GM21529 (cell line): Measurements from ENCODE around the gene ZNF75A.

ENCODE experiments used
- ATAC-seq: cut with Tn5 transposase; IDR thresholded peaks from one replicate; pipeline ENCODE4 v1.9.1; 2021; ENCODE audit not compliant: unreplicated experiment

ZNF75A gene

DNA sequence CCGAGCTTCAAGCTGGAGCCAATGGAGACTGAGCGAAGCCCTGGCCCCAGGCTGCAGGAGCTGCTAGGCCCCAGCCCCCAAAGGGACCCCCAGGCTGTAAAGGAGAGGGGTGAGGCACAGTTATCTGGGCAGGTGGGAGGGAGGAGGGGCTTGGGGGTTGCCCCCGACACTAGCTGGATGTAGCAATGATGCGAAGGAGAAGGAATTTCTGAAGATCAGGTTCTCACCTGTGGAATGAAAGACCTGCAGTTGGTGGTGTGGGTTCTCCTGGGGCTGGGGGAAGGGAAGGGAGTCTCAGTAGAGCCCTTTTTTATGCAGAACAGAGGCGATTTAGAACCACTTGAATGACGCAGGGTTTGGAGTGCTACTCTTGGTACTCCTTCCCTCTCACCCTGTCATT, 20.2 kb upstream of the ZNF75A start:
- ATAC-seq, result no peak

DNA sequence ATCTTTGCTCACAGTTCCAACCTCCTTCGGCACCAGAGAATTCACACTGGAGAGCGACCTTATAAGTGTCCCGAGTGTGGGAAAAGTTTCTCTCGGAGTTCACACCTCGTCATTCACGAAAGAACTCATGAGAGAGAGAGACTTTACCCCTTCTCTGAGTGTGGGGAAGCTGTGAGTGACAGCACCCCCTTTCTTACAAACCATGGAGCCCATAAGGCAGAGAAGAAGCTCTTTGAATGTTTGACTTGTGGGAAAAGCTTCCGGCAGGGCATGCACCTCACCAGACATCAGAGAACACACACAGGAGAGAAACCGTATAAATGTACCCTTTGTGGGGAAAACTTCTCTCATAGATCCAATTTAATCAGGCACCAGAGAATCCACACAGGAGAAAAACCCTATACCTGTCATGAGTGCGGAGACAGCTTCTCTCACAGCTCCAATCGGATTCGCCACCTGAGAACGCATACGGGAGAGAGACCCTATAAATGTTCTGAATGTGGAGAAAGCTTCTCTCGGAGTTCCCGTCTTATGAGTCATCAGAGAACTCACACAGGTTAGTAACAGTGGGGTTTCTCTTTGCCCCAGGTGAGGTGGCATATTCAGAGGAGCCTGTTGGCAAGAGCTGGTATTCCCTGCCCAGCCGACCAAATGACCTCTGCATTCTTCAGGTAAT, 15.2 kb upstream of the ZNF75A start:
- no peak for ATAC-seq

DNA sequence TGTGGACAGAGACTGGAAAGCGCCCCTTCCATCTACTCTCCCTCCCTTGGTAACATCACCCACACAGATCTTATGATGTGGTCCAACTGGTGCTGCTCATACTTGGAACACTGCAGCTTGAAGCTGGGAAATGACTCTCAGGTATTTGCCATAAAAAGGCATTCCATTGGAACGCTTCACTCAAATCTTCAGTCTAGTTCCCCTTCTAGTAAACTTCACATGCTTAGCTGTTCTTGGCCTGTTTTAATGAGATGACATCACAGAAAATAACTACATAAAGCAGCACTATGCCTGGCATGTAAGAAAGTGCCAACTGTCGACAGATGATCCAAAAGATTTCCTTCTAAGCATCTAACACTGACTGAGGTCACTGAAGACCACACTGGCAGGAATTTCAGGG, 12.7 kb upstream of the ZNF75A start:
- ATAC-seq, result no peak

DNA sequence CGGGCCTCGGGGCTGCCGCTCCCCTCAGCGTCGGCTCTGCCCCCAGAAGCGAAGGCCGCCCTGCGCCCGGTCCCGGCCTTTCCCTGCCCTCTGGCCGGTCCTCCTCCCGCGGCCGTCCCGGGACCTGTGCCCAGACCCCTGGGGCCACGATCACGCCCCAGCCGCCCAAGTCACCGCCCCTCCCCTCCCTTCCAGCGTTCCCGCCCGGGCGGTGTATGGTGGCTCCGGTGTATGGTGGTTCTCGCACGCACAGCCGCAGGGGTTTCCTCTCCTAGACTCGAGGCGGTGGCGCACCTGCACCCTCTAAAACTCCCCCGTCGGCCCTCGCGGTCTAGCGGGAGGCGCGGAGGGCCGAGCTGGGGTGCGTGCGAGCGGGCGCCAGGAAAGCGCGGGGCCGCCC, 10.1 kb upstream of the ZNF75A start:
- no peak for ATAC-seq

DNA sequence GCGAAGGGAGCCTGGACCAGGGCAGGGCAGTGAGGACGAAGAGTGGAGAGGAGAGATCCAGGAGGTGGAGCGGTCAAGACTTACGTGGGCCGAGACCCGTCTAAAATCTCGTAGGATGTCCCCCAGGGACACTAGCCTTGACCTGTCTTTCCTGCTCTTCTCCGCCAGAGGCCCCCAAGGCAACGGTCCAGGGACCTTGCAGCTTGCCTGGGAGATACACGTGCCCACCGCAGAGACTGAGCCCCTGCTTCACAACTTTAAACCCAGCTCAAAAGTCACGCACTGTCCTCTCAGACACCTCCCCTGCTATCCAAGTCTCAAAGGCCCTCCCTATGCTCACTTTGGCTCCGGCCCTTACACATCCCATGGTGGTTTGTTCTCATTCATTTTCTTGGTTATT, 9.5 kb upstream of the ZNF75A start:
- ATAC-seq, result no peak

DNA sequence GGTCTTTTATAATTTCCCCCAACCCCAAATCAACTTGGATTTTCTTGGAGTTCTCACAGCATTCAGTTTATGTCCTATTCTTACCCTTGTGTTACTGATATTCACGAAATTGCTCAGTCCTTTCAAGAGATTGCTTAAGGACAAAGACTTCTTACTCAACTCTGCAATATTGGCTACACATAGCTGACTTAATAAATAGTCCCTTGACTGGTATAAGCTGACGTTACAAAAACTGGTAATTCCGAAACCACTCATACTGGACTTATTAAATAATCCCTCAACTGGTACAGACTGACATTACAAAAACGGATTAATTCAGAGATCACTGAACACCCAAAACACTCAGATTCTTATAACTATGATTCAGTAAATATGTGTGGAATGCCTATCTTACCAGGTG, 927 bp upstream of the ZNF75A start:
- no peak for ATAC-seq

DNA sequence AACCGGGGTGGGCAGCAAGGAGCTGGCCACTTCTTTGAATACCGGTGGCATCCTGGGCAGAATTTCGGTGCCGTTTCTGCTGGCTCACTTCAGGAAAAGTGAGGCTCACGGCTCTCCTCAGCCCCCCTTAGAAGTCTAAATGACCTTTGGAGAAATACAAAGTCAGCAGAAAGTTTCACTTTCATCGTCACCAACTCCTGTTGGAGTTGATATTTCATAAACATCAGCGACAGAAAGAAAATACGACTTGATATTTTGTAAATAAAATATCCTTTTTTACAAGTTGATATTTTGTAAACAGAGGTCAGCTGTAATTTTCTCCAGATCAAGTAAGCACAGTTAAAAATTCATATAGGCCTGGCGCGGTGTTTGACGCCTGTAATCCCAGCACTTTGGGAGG, 781 bp downstream of the ZNF75A start:
- no peak for ATAC-seq

DNA sequence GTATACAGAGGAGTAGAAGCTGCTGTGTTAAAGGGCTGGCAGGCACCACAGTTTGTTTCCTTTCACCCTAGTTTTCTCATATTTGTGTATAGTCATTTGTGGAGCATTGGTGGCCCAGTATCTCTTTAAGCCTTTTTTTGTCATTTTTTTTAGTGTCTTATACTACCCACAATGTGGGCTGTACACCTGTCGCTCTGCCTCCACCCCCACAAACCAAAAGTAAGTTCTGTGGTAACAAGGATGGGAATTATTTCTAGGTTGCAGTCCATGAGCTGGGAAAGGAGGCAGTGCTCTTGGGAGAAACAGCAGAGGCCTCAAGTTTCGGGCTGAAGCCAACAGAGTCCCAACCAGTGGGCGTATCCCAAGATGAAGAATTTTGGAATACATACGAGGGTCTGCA, 6.2 kb downstream of the ZNF75A start:
- no peak for ATAC-seq

DNA sequence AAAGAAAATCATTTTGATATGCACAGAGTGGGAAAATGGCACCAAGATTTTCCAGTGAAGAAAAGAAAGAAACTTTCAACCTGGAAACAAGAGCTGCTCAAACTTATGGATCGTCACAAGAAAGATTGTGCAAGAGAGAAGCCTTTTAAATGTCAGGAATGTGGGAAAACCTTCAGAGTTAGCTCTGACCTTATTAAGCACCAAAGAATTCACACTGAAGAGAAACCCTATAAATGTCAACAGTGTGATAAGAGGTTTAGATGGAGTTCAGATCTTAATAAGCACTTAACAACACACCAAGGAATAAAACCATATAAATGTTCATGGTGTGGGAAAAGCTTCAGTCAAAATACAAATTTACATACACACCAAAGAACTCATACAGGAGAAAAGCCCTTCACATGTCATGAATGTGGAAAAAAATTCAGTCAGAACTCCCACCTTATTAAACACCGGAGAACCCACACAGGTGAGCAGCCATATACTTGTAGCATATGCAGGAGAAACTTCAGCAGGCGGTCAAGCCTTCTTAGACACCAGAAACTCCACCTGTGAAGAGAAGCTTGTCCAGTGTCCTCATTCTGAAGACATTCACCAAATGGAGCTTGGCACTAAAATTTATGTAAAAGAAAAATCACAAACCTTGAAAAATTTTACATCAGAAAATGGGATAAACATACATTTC, 12.2 kb downstream of the ZNF75A start:
- no peak for ATAC-seq

DNA sequence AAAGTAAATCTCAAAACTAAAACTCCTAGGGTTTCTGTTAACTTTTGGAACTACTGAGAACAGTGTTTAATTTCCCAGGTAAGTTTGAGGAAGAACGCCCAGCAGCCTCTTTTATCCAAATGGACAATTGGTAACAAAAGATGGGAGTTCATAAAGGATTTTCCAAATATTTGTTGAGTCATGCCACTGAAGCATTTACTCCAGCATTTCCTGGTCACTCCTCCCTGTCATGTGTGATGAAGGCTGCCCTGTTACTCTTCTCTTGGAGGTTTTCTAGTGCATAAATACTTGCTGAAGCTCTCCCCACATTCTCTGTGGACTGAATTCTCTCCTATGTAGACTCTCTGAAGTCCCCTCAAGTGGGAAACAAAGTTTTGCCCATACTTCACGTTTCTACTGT, 16.5 kb downstream of the ZNF75A start:
- no peak for ATAC-seq

DNA sequence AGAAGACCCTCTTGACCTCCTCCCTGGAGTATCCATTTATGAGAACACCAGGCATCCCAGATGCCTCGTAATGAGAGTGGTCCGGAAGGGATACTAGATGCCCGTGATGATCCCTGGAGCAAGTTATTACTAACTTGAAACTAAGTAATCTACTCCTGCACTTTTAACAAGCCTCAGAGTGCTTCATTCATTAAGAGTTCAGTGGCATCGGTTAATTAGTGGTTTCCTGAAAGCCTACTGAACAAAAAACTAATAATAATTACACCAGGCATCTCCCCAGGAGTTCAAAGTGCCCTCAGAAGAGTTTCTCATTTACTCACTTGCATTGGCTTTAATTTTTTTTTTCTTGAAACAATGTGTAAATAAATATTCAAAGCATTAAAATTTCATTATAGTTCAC, 22.2 kb downstream of the ZNF75A start:
- no peak for ATAC-seq

DNA sequence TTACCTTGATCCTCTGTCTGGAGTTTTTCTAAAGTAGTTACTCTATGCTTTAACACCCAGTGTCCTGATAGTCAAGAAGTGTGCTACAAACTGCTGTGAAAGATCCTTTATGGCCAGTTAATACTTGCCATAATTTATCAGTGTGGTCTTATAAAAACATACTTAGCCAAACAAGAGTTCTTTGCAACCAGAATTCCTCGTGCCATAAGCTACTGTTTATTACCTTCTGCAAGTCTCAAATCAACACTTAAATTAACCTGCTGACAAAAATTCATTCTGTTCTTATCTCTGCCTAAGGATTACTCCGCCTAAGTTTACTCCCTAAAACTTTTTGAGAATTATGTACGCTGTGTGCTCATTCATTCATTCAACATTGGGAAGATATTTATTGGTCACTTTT, 22.8 kb downstream of the ZNF75A start:
- ATAC-seq, result no peak

DNA sequence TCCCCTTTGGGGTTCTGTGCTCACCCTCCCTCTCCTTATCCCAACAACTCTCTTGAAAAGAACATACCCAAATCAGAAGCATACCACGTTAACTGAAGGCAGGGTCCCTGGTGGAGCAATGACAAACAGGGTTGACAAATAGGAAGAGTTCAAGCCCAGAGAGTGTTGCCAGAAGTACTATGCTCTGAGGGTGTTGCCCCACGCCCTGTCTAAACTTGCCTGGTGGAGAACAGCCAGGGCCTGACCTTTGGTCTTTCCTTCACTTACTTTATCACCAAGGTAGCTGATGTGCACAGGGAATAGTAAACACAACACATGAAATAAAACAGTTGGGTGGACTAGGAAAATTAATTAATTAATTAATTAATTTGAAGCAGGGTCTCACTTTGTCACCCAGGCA, 23.3 kb downstream of the ZNF75A start:
- ATAC-seq, result no peak

DNA sequence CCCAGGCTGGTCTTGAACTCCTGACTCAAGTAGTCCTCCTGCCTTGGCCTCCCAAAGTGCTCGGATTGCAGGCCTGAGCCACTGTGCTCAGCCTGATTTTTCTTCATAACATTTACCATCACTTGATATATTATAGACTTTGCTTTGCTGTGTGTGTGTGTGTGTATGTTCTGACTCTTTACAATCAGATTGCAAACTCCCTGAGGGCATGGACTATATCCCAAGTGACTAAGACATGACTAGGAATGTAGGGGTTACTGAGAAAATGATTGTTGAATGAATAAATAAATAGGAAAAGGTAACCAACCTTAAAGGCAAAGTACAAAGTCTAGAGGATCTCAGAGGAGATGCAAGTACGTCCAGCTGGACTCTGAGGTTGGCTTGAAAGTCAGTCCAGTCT, 40.7 kb downstream of the ZNF75A start:
- ATAC-seq, result no peak

DNA sequence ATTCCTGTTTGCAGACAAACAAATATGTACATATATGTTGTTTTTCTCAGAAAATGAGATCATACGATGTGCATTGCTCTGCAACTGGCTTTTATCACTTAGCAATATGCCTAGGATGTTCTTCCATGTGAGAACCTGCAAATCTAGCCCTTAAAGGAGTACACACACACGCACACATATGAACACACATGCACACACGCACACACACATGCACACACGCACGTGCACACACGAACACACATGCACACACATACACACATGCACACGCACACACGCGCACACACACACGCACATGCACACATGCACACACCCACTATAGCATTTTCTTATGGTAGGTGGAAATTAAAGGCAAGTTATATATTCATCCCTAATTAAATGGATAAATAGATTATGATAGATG, 42.3 kb downstream of the ZNF75A start:
- no peak for ATAC-seq

DNA sequence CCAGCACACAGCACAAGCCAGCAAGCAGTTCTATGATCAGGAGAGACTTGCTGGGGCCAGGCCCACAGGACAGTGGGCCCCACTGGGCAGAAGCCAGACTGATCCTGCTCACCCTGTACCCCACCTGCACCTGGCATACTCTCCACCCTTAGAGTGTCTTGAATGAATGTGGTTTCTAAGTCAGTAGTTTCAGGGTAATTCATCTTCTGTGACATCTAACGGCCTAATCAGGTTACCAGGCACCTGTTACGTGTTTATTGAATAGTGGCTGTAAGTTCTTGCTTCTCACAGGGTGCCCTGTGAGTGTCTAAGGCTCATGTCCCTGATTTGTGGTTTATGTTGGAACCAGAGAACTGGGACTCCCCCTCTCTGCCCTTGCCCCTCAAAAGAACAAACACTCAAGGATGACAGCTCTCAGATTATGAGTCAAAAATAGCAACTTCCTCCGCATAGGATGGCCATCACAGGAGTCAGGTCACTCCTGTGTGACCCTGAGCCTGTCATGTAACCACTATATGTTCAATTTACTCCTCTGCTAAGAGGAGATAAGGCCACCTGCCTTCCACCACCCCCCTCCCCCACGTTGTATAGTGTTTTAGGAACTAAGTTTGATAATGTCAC, 43.4 kb downstream of the ZNF75A start:
- ATAC-seq, result no peak

DNA sequence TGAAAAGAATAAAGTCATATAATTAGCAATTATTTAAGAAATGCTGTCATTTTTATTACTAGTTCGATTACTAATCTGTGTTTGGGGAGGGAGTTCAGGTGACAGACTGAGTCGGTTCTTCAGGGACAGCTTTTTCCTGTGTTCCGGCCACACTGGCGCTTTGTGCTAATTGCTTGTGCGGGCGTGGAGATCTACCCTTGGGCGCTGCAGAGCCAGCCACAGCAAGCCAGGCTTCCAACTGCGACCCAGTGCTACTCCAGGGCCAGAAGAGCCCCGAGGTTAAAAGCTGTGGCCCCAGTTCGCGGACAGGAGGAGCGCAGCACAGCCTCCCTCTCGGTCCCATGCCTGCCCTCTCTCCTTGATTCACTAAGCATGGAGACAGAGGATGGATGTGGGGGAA, 43.9 kb downstream of the ZNF75A start:
- ATAC-seq, result no peak

DNA sequence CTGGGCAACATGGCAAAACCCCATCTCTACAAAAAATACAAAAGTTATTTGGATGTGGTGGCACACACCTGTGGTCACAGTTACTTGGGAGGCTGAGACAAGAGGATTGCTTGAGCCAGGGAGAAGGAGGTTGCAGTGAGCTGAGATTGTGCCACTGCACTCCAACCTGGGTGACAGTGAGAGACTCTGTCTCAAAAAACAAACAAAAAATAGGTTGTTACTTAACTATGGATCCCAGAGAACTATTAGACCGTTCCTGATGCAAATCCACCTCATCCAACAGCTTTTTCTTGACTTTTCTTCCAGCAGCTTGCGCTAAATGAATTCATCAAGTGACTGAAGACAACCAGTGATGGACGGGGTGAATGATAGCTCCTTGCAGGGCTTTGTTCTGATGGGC, 50.3 kb downstream of the ZNF75A start, which contains the start of gene OR2C1:
OR2C1 (plus strand) TSS at position 301 of the 400 bp plus-strand sequence; CDS start at position 353, 52 bp downstream.
- ATAC-seq, result no peak

DNA sequence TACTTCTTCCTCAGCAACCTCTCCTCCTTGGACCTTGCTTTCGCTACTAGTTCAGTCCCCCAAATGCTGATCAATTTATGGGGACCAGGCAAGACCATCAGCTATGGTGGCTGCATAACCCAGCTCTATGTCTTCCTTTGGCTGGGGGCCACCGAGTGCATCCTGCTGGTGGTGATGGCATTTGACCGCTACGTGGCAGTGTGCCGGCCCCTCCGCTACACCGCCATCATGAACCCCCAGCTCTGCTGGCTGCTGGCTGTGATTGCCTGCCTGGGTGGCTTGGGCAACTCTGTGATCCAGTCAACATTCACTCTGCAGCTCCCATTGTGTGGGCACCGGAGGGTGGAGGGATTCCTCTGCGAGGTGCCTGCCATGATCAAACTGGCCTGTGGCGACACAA, 50.8 kb downstream of the ZNF75A start:
- ATAC-seq, result no peak

DNA sequence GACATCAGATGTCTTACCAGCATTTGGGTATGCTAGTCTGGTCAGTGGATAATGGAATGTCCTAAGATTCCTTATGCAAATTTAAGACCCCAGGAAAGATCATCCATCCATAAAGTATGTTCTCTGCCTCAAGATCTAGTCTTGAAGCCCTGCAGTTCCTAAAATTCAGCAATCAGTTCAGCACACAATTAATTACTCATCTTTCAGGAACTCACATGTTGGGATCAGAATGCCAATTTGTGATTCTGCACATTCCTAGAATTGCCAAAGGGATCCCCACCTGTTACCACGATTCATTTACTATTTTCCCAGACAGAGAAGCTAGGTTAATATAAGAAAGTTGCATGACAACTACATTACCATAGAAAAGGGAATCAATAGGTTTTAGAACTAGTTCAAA, 53.6 kb downstream of the ZNF75A start:
- no peak for ATAC-seq

DNA sequence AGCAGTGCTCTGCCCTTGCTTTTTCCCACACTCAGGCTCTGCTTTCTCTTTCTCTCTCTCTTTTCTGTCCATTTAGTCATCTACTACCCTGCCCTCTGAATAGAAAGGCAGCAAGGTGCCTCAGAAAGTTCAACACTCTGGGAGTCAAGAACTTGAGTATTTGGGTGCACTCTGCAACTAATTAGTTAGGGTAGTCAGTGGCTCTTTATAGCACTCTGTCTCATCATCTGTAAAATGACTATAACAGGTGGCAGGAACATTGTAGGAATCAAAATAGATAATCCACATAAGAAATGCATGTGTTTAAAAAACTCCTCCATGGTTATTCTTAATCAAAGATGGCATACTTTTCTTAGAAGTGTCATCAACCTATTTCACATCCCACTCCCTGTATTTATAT, 57.6 kb downstream of the ZNF75A start:
- no peak for ATAC-seq

DNA sequence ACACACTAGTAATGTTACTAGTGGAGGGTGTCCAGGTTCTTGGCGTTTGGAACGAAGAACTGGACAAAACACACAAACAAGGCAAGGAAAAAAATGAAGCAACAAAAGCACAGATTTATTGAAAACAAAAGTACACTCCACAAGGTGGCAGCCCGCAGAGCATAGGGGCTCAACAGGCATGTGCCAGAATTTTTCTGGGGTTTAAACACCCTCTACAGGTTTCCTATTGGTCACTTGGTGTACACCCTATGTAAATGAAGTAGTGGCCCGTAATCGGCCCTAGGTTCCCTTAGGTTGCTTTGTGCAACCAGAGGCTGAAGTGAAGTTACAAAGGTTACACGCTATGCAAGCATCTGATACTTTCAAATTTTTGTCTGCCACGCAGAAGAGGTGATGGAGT, 58.5 kb downstream of the ZNF75A start:
- no peak for ATAC-seq
